ENCODE data around the gene EEF1G. TPM values are rescaled to one million over a fixed set of nuclear protein-coding genes. Genes with fewer than 3 reads are reported as not detected.
A peak's percentile ranks its signal among the peaks of the same experiment; 100 is the strongest.

The EEF1G gene
- total and polyA plus RNA-seq, 9 of the 15 experiments (the other 6 are each of a cell fraction or from before 2014, with no cell fraction given) = 985 to 2,349 (median 2,035) TPM

DNA sequence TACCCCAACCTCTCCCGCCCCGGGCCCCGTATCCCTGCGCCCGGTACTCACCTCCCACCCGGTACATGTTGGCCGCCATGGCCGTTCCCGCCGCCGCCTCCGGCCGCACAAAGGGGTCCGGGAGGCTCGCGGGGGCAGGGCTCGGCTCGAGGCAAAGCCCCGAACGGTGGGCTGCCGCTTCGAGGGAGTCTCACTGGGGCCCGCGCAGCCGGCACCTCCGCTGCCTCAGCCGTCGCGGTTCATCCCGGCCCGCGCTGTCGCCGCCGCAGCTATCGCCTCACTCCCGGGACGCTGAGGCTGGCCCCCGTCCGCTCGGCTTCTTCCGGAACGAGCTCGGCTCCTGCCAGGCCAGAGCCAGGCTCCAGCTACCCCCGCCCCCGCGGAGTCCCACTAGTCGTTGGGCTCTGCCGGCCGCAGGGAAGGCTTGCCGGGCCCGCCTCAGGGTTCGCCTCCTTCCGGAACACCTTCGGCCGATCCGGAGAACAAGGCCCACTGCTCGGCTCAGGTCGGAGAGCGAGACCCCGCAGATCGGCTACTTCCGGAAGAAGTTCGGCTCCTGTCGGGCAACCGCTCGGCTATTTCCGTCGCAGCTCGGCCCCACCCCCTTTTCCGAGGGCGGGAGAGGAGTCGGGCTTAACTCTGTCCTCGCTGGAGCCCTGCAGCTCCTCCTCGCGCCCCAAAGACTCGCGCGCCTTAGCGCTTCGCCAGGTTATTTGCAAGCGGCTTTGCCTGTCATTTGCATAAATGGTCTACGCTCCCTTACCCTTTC, 27.9 kb upstream of the EEF1G start, which contains the start of gene MTA2 (continued):
- TF ChIP-seq POLR2B (IDR thresholded peaks at IDR 0.05; ENCODE audit: low read depth, partially characterized antibody) = peak; percentile 66
- 0 out of 2 replicates have a peak, but pooled peaks have one; percentile 1 for TF ChIP-seq ZNF282 (CRISPR knock-in tag; IDR thresholded peaks at IDR 0.05)
- TF ChIP-seq, protein P1, sequence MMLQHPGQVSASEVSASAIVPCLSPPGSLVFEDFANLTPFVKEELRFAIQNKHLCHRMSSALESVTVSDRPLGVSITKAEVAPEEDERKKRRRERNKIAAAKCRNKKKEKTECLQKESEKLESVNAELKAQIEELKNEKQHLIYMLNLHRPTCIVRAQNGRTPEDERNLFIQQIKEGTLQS (IDR thresholded peaks at IDR 0.05) = no peak
- TF ChIP-seq, protein P1 (CRISPR knock-in tag; conservative IDR thresholded peaks at IDR 0.05) = no peak
- TF ChIP-seq CCAR2 (IDR thresholded peaks at IDR 0.05; ENCODE audit: low read depth, low read length) = no peak
- TF ChIP-seq, protein P2, sequence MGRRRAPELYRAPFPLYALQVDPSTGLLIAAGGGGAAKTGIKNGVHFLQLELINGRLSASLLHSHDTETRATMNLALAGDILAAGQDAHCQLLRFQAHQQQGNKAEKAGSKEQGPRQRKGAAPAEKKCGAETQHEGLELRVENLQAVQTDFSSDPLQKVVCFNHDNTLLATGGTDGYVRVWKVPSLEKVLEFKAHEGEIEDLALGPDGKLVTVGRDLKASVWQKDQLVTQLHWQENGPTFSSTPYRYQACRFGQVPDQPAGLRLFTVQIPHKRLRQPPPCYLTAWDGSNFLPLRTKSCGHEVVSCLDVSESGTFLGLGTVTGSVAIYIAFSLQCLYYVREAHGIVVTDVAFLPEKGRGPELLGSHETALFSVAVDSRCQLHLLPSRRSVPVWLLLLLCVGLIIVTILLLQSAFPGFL (CRISPR knock-in tag; IDR thresholded peaks at IDR 0.05) = no peak
- peak; percentile 37; the same call in 1 of the 2 replicates for TF ChIP-seq ELF1 (tag; IDR thresholded peaks at IDR 0.05)
- TF ChIP-seq CAMTA2 (CRISPR knock-in tag; conservative IDR thresholded peaks at IDR 0.05) = 0 out of 2 replicates have a peak, but pooled peaks have one; percentile 45
- no peak for TF ChIP-seq FOSL1 (tag; conservative IDR thresholded peaks at IDR 0.05)
- peak in 2 of 3 experiments; percentile 75 to 80 for TF ChIP-seq YY1 (IDR thresholded peaks at IDR 0.05; ENCODE audit: borderline replicate concordance in 1 of 3, control insufficient read depth in 1 of 3, extremely low read depth in 1 of 3, insufficient read depth in 3 of 3, insufficient read length in 1 of 3, insufficient replicate concordance in 2 of 3, low read depth in 1 of 3, low read length in 2 of 3)
- TF ChIP-seq, protein P3, sequence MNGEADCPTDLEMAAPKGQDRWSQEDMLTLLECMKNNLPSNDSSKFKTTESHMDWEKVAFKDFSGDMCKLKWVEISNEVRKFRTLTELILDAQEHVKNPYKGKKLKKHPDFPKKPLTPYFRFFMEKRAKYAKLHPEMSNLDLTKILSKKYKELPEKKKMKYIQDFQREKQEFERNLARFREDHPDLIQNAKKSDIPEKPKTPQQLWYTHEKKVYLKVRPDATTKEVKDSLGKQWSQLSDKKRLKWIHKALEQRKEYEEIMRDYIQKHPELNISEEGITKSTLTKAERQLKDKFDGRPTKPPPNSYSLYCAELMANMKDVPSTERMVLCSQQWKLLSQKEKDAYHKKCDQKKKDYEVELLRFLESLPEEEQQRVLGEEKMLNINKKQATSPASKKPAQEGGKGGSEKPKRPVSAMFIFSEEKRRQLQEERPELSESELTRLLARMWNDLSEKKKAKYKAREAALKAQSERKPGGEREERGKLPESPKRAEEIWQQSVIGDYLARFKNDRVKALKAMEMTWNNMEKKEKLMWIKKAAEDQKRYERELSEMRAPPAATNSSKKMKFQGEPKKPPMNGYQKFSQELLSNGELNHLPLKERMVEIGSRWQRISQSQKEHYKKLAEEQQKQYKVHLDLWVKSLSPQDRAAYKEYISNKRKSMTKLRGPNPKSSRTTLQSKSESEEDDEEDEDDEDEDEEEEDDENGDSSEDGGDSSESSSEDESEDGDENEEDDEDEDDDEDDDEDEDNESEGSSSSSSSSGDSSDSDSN (IDR thresholded peaks at IDR 0.05; ENCODE audit: borderline replicate concordance in 1 of 2, low read depth in 2 of 2, low read length in 2 of 2) = peak; percentile 89 to 97; a peak in 3 of 4 replicates
- peak; percentile 35 for TF ChIP-seq HNRNPK (IDR thresholded peaks at IDR 0.05; ENCODE audit: low read depth, low read length, poor library complexity, severe bottlenecking)
- no peak for TF ChIP-seq HMG20B (CRISPR knock-in tag; IDR thresholded peaks at IDR 0.05)
- TF ChIP-seq POU5F1 (IDR thresholded peaks at IDR 0.05; ENCODE audit: borderline replicate concordance, low read depth, low read length, partially characterized antibody) = no peak
- no peak for TF ChIP-seq HDAC3 (IDR thresholded peaks at IDR 0.05; ENCODE audit: borderline replicate concordance, partially characterized antibody)
- no peak; the same call in 1 of the 2 replicates for TF ChIP-seq TCF3 (CRISPR knock-in tag; IDR thresholded peaks at IDR 0.05)
- no peak for TF ChIP-seq ZZZ3 (IDR thresholded peaks at IDR 0.05)
- peak; percentile 58; the same call in 1 of the 2 replicates for TF ChIP-seq NFATC3 (IDR thresholded peaks at IDR 0.05)
- no peak for TF ChIP-seq GTF2E2 (tag; IDR thresholded peaks at IDR 0.05)
- TF ChIP-seq ZNF668 (CRISPR knock-in tag; IDR thresholded peaks at IDR 0.05) = no peak
- no peak; the same call in 1 of the 2 replicates for TF ChIP-seq SNIP1 (IDR thresholded peaks at IDR 0.05; ENCODE audit: low read depth)
- no peak for TF ChIP-seq NFE2 (IDR thresholded peaks at IDR 0.05; ENCODE audit: low read depth)
- no peak for TF ChIP-seq SMAD3 (CRISPR knock-in tag; conservative IDR thresholded peaks at IDR 0.05)
- no peak for TF ChIP-seq PHF21A (IDR thresholded peaks at IDR 0.05; ENCODE audit: borderline replicate concordance, low read depth)

Measured in K562 (cell line).